GM19455 (cell line): Measurements from ENCODE around the gene SCML1.
"Not testable (repeated sequence)": the region's sequence is repeated elsewhere in the genome, so short reads cannot be mapped to it uniquely, and the experiment has no call there.

ENCODE experiments used
- ATAC-seq: cut with Tn5 transposase; IDR thresholded peaks from one replicate; pipeline ENCODE4 v1.9.1; 2021; ENCODE audit not compliant: unreplicated experiment

SCML1 gene

DNA sequence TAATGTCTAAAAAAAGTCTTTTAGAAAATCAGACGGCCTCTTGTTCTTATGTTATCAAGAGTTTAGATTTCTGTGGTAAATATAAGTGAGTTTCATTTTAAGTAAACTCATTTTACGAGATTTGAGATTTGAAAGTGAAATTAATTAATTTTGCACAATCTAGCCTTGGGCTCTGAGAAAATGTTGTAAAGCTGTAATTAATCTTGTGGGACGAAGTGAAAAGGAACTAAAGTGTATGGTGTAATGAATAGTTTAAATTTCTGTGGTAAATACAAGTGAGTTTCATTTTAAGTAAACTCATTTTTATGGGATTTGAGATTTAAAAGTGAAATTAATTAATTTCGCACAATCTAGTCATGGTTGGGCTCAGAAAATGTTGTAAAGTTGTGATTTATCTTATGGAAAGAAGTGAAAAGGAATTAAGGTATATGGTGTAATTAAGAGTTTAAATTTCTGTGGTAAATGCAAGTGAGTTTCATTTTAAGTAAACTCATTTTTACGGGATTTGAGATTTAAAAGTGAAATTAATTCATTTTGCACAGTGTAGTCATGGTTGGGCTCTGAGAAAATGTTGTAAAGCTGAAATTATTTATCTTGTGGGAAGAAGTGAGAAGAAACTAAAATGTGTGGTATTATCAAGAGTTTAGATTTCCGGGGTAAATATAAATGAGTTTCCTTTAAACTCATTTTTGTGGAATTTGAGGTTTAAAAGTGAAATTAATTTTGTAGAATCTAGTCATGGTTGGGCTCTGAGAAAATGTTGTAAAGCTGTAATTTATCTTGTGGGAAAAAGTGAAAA lies 1.6 kb downstream of the SCML1 start:
- no peak for ATAC-seq

DNA sequence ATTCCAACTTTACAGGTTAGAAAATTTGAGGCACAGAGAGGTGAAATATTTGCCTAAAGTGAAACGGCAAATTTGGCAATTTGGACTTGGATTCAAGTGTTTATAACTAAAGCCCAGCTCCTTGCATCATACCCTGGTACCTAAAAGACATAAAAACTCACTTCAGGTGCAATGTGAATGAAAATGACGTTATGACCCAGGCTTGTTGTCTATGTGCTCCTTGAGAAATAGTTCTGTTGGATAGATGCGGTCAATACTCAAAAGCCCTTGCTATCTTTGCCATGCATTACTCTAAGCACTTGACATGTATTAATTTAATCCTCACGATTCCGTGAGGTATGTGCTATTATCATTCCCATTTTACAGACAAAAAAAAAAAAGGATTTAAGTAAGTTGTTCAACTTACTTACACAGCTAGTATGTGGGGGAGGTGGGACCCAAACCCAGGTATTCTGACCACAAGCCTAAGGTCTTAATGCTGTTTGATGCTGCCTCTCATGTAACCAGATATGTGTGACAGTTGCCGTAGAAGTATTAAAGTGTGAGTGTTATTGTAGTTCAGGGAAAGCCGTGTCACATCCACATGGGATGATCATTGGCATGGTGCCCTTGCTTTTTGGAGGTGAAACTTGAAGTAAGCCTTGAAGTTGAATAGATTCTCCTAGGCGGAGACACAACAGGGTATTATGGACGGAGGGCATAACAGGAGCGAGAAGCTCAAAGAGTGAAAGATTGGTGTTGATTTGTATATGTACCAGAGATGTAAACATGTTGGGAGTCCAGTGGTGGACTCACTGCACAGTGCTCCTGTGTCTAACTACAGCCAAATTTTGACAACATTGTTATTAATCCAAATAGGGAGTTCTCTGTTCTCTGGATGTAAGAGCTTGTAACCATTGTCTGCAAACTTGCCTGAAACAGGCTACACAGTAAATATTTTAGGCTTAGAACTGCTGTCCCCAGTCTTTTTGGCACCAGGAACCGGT lies 3.1 kb downstream of the SCML1 start:
- ATAC-seq: no peak

DNA sequence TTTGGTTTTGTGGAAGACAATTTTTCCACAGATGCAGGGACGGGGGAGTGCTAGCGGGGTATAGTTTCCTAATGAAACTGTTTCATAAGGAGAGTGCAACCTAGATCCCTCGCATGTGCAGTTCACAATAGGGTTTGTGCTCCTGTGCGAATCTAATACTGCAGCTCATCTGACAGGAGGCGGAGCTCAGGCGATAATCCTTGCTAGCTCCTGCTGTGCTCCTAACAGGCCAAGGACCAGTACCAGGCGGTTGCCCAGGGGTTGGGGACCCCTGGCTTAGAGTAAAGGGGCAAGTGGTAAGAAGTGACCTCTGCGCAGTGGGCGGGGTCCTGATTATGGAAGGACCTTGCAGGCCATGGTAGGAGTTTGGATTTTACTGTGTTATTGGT lies 3.8 kb downstream of the SCML1 start:
- no peak for ATAC-seq

DNA sequence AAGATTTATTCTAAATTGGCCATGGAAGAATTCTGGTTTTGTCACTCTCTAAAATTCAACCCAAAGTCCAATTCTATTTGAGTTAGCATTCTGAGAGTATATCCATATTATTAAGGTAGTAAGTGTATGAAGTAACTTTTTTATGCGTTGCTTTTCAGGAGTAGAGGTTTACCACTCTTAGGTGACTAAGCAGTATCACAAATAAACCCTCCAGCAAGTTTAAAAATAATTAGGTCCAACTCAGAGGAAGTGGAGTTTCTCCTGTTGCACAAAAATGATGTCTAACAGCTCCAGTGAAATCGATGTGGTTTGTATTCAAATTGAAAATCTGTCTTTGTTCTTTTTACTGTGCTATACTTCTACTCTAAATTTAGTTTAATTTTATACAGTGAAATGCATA lies 6.6 kb downstream of the SCML1 start:
- ATAC-seq: no peak

DNA sequence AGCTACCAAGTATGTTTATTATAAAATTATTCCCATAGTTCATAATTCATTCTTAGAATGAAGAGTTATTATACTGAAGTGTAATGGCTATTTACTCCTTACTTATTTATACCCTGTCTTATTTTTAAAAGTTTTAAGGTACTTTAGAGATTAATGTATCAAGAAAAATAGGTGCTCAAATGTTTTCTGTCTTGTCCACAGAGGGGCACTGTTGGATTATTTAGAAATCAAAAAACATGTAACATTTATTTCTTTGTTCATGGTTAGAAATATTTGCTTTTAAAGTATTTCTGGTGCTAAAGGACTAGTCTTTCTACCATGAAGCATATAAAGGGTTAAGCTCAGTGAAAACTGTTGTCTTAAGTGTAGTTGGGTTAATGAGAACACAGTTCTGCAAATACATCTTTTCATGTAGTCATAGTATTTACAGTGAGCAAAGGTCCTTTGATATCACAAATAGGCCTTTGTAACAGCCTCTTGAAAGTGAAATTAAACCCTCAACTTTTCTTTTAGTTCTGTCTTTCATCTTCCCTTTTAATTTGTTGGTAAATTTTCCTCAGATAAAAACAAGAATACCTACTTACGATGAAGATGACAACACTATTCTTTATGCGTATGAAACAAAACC lies 7.7 kb downstream of the SCML1 start:
- no peak for ATAC-seq

DNA sequence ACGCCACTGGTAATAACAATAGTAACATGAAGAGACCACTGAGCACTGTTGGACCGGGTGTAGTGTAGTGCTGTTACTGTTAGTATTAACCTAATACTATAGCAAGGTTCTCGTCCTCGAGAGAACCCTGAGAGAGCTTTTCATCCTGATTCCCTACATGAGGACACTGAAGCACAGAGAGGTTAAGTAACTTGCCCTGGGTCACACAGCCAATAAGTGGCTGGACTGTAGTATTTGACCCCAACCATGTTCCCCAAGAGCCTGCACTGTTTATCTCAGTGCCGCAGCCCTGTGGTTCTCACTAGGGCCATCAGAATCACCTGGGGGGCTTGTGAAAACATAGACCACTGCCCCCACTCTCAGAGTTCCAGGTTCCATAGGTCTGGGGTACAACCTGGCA lies 10.4 kb downstream of the SCML1 start:
- ATAC-seq: no peak

DNA sequence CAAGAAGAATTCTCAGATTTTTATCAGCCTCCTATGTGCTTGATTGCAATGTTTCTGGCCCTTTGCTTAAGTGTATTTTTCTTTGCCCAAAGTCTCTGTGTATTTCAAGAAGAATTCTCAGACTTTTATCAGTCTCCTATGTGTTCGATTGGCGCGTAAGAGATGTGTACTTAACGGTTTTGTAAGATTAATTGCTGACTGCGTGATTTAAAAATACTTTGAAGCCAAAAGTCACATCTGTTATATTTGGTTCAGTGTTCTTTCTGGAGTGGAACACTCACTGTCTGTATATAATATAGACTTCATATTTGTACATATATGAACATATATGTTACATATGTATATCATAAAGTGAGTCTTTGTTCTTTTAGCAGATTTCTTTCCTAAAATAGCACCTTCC lies 11.4 kb downstream of the SCML1 start:
- ATAC-seq: no peak

DNA sequence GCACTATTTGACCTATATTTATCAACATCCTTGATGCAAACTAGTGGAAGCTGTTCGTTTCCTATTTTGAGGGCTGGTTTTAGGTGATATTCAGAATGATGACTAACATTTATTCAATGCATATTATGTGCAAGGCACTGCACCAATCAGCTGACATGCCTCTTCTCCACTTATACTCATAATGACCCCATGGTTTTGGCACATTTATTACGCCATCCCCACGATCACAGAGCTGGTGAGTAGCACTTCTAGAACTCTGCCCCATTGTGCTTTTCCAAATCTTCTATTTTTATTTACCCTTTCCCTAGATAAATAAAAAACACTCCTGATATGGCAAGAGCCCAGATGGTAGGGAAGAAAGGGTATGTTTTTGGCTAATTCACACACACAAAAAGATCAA lies 13.1 kb downstream of the SCML1 start:
- no peak for ATAC-seq

DNA sequence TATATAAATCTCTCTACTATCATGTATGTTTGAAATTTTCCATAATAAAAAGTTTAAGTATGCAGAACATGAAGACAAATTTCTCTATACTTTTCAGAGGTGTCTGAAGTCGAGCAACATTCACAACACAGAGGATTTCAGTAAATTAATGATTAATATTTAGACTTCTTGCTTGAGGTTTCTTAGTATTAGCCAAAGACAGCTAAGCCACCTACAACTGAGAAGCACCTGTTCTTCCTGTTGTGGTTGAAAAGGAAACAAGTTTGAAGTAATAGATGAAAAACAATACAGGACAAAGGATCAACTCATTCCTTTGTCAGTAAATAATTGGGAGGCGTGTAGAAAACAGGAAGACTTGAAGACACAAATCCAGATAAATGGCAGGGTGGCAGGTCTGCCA lies 21.1 kb downstream of the SCML1 start:
- no peak for ATAC-seq

DNA sequence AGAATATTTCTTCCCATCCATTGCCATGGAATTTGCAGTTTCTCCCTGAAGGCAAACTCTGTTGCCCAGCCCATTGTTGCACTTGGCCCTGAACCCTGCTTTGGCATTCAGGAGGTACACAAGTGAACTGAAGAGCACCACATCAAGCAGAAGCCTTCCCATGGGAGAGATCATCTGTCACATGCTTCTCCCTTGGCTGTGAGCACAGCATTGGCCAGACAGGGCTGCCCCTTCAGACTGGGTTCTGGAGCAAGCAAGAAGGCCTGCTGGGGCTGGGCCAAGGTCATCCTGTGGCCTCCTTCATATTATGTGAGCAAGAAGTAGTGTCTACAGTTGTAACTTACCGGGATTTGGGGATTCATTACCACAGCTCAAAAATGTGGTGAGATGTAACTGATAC lies 22.7 kb downstream of the SCML1 start:
- ATAC-seq: no peak

DNA sequence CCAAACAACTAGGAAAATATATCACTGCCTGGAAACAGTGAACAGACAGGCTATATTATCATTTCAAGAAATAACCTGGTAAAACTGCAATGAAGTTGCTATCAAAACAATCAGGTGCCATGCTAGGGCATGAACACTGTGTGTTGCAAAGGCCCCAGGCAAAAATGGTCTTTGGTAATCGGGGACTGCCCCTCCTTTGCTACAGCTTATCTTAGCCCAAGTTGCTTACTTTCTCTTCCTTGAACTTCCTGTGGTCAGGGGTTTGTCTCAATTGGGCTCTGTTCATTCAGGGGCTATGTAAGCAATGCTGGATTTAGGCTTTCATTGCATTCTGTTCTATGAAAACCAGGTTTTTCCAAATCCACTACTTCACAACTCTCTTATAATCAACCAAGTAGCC lies 30.4 kb downstream of the SCML1 start:
- ATAC-seq: no peak

DNA sequence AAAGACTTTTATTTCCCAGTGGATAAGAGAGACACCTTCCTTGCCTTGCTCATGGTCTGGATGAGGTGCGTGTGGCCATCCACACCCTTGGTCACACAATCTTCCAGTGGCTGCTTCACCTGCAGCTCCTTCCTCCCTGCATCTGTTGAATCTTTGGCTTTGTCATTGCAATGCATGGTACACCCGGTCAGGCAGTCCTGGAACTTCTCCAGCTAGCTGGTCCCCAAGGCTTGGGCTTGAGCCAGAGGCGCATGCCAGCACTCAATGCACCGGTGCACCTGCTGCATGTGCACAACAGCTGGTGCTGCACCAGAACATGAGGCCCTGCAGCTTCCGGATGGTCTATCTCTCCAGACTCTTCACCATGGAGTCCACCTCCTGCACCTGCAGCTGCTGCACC lies 31.7 kb downstream of the SCML1 start:
- ATAC-seq: no peak

DNA sequence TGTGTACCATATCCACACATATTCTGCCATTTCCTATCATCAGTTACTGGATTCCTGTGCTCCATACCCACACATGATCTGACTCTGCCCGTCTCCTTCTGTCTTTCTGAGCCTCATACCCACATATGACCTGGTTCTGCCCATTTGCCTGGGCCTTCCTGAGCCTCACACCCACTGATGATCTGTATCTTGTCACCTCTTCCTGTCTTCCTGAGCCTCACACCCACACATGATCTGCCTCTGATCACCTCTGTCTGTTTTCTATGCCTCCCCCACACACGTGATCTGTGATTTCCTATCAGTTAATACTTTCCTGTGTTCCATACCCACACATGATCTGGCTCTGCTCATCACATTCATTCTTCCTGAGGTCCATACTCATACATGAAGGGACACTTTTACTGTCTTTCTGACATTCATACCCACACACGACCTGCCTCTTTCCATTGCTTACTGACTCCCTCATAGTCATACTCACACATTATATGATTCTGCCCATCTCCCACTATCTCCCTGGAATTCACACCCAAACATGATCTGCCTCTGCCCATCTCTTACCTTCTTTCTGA lies 32.5 kb downstream of the SCML1 start:
- no peak for ATAC-seq

DNA sequence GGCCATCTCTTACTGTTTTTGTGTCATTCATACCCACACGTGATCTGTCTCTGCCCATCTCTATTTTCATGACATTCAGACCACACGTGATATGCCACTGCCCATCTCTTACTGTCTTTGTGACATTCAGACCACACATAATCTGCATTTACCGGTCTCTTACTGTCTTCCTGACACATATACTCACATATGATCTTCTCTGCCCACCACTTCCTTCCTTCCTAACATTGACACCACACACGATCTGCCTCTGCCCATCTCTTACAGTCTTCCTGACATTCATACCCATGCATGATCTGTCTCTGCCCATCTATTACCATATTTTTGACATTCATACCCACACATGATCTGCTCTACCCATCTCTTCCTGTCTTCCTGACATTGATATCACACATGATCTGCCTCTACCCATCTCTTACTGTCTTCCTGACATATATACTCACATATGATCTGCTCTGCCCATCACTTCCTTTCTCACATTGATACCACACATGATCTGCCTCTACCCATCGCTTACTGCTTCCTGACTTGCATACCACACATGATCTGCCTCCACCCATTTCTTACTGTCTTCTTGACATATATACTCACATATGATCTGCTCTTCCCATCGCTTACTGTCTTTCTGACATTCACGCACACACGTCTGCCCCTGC lies 36.1 kb downstream of the SCML1 start:
- no peak for ATAC-seq

DNA sequence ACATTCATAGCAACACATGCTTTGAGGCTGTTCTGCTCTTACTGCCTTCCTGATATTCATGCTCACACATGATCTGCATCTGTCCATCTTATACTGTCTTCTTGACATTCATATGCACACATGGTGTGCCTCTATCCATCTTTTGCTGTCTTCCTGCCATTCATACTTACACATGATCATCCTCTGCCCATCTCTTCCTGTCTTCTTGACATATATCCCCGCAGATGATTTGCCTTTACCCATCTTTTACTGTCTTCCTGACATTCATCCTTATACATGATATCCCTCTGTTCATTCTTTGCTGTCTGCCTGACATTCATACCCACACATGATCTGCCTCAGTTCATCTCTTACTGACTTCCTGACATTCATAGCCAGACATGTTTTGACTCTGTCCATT lies 36.8 kb downstream of the SCML1 start:
- no peak for ATAC-seq

DNA sequence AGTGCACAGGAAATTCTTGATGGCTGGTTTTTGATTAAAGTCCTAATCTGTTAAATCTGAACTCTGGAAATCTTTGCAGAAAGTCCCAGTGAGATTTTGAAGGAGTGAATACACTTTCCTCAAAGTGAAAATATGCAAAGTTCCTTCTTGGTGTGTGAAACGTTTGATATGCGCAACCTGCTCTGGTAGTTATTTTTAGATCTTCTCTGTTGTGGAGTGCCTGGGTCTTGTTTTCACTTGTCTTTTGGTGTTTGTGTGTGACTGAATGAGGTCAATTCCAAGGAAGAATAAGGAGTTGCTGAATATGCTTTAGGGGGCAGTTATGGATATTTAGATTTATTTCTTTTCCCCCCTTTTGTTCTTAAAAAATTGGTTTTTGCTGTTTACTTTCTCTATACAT lies 41.7 kb downstream of the SCML1 start:
- no peak for ATAC-seq

DNA sequence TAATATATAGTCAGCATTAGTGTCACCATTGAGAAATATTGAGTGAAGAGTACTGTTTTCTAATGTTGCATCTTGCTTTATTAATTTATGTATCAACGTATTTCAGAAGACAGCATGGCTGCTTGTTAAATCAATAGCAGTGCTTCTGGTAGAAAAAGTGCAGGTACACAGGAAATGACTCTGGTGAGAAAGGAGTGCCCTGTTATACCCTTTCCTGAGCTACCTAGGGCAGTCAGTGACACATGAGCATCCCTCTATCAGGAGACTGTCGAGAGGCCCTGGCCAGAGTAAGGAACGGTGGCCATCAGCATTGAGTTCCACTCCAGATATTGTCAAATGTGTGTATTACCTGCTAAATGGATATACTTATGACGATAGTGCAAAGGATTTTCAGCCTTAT lies 42.1 kb downstream of the SCML1 start:
- no peak for ATAC-seq

DNA sequence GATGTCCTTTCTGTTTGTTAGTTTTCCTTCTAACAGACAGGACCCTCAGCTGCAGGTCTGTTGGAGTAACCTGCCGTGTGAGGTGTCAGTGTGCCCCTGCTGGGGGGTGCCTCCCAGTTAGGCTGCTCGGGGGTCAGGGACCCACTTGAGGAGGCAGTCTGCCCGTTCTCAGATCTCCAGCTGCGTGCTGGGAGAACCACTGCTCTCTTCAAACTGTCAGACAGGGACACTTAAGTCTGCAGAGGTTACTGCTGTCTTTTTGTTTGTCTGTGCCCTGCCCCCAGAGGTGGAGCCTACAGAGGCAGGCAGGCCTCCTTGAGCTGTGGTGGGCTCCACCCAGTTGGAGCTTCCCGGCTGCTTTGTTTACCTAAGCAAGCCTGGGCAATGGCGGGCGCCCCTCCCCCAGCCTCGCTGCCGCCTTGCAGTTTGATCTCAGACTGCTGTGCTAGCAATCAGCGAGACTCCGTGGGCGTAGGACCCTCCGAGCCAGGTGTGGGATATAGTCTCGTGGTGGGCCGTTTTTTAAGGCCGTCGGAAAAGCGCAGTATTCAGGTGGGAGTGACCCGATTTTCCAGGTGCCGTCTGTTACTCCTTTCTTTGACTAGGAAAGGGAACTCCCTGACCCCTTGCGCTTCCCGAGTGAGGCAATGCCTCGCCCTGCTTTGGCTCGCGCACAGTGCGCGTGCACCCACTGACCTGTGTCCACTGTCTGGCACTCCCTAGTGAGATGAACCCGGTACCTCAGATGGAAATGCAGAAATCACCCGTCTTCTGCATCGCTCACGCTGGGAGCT lies 49.5 kb downstream of the SCML1 start:
- ATAC-seq: not testable (repeated sequence)

DNA sequence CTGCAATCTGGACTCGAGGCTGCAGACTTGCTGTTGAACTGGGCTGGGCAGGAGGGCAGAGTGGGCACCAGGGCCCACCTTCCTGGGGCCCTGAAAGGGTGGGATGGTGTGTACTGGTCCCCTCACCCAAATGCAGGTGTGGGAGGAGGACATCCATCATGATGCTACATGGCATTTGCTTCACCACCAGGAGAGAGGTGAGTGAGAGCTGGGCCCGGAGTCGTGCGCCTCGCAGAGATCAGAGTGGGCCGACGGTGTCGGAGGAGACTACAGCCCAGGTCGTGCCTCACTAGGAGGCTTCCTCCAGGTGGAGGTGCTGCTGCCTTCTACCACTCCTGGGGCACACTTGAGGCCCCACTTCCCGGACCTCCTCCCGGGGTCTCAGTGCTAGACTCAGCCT lies 50.3 kb downstream of the SCML1 start:
- ATAC-seq: no peak

DNA sequence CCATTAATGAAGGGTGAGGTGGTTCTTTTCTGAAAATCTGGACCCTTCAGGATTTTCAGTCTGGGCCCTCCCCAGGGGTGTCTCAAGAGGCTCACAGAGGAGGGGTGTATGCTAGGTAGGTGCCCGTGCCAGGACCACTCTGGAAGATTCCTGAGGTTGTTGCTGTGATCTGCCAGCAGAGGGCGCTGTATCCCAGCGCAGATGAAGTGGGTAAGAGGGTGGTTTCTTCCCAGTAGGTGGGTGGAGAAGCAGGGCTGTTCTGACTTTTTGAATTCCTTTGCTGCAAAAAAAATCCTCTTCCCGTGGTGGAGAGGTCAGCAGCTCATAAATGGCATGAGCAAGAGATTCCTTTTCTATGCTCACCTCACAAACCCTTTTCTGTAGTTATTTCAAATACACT lies 51.1 kb downstream of the SCML1 start:
- ATAC-seq: no peak
